NT2/D1 (cell line): Measurements from ENCODE around the gene MT1H.
A peak's percentile ranks its signal among the peaks of the same experiment; 100 is the strongest.
"Not testable (repeated sequence)": the region's sequence is repeated elsewhere in the genome, so short reads cannot be mapped to it uniquely, and the experiment has no call there.

Source experiments
- DNase-seq: peaks from one replicate; pipeline ENCODE4 v3.0.0-alpha.2; 2011; ENCODE audit warnings: low read depth, low spot score
- H3K27me3 ChIP-seq: 2 replicates; pipeline ENCODE4 v1.6.0; 2011; ENCODE audit warnings: mild to moderate bottlenecking; ENCODE audit not compliant: insufficient read length, insufficient read depth
- H3K36me3 ChIP-seq: 2 replicates; pipeline ENCODE4 v1.6.1; 2011; ENCODE audit warnings: mild to moderate bottlenecking, low read length, mixed read lengths; ENCODE audit not compliant: insufficient read depth, insufficient read length
- H3K4me1 ChIP-seq: 2 replicates; pipeline ENCODE4 v1.5.1; 2011; ENCODE audit not compliant: insufficient read depth, insufficient read length
- H3K4me3 ChIP-seq: 2 replicates; pipeline ENCODE4 v1.5.1; 2011; ENCODE audit warnings: low read depth; ENCODE audit not compliant: insufficient read length
- H3K9ac ChIP-seq: 2 replicates; pipeline ENCODE4 v1.6.0; 2011; ENCODE audit warnings: low read depth; ENCODE audit not compliant: insufficient read length
- H3K9me3 ChIP-seq: 2 replicates; pipeline ENCODE4 v1.5.1; 2011; ENCODE audit warnings: mild to moderate bottlenecking, low read length; ENCODE audit not compliant: insufficient read depth
- SUZ12 ChIP-seq: IDR thresholded peaks from 2 replicates; pipeline ENCODE4 v1.6.1; 2011; ENCODE audit not compliant: insufficient read length, insufficient read depth; ENCODE audit errors: extremely low read depth
- YY1 ChIP-seq: IDR thresholded peaks from 2 replicates; pipeline ENCODE4 v1.6.1; 2011; ENCODE audit not compliant: insufficient read length, insufficient read depth
- ZNF274 ChIP-seq: IDR thresholded peaks from 2 replicates; pipeline ENCODE4 v1.6.1; 2011; ENCODE audit warnings: mild to moderate bottlenecking, low read depth, low read length

The MT1H gene

DNA sequence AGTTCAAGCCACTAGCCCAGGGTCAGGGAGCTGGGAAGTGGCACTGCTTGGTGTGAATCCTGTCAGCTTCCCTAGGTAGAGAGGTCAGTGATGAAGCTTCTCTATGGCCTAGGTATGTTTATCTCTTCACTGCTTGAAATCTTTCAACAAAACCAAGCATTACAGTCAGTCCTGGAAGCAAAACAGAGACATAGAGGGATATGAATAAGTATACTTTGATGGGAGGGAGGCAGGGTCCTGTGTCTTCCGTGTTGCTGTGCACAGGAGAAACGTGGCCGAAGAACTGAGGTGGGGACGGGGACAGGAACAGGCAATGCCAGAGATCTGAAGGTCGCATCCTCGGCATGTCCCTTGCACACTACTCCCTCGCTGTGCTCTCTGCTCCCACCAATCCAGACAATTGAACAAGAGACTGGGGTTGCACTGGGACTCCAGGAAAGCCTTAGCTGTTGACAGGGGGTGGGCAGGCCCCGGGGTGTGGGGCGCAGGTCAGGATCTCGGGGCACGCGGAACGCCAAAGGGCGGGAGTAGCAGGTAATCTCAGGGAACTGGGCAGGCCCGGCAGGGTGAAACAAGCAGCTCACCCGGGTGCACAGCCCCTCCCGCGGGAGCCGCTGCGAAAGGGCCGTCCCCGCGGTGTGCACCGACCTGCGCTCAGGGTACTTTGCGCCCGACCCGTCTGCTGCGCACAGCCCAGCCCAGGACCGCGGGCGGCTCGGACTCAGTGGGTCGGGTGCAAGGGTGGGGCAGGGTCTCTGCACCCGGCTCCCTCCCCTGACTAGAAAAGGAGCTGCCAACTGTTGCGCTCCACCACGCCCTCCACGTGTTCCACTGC lies at the start of gene MT1H:
MT1H (plus strand) TSS at position 810 of the 835 bp plus-strand sequence. CDS start 71 bp downstream, outside the sequence.
- no peak for DNase-seq
- Histone ChIP-seq H3K4me3 (no peak within 1 kb of the TSS), H3K9me3 (no peaks in the 10 kb centered on the region), H3K27me3 (peaks cover 7% of the 10 kb centered on the region), H3K9ac (no peak within 1 kb of the TSS), H3K4me1 (no peaks in the 10 kb centered on the region), H3K36me3 (no peaks in the 10 kb centered on the region)
- TF ChIP-seq SUZ12 (no peak), YY1 (no peak), ZNF274 (no peak)

DNA sequence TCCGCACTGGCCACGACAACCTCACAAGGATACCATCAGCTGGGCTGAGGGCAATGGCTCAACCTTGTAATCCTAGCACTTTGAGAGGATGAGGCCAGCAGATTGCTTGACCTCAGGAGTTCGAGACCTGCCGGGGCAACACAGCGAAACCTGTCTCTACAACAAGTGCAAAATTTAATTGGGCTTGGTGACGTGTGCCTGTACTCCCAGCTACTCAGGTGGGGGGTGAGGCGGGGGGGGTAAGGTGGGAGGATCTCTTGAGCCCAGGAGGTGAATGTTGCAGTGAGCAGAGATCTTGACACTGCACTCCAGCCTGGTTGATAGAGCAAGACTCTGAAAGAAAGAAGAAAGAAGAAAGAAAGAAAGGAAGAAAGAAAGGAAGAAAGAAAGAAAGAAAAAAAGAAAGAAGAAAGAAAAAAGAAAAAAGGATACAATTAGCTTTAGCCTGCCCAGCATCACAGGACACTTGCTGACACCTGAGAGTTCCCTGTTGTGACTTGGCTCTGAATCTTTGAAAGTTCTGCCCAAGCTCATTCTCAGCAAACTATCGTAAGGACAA lies 49.2 kb upstream of the MT1H start:
- peaks cover 40% of the 10 kb centered on the region for H3K27me3 ChIP-seq
- no peaks in the 10 kb centered on the region for H3K36me3 ChIP-seq
- H3K4me3 ChIP-seq: no peak overlapping the region
- no peaks in the 10 kb centered on the region for H3K9me3 ChIP-seq
- peaks cover 9% of the 10 kb centered on the region for H3K4me1 ChIP-seq
- no peak for TF ChIP-seq YY1
- no peak for TF ChIP-seq SUZ12
- TF ChIP-seq ZNF274: no peak
- DNase-seq: no peak
- no peak overlapping the region for H3K9ac ChIP-seq

DNA sequence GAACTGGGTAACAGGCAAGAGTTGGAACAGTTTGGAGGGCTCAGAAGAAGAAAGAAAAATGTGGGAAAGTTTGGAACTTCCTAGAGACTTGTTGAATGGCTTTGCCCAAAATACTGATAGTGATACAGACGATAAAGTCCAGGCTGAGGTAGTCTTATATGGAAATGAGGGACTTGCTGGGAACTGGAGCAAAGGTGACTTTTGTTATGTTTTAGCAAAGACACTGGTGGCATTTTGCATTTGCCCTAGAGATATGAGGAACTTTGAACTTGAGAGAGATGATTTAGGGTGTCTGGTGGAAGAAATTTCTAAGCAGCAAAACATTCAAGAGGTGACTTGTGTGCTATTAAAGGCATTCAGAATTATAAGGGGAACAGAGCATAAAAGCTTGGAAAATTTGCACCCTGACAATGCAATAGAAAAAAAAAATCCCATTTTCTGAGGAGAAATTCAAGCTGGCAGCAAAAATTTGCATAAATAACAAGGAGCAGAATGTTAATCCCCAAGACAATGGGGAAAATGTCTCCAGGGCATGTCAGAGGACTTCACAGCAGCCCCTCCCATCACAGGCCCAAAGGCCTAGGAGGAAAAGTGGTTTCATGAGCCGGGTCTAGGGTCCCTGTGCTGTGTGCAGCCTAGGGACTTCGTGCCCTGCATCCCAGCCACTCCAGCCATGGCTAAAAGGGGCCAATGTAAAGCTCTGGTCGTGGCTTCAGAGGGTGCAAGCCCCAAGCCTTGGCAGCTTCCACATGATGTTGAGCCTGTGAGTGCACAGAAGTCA lies 47.8 kb upstream of the MT1H start:
- Histone ChIP-seq H3K27me3 (peaks cover 41% of the 10 kb centered on the region), H3K4me1 (peaks cover 12% of the 10 kb centered on the region), H3K36me3 (peaks cover 10% of the 10 kb centered on the region)
- H3K4me3 ChIP-seq, H3K9ac ChIP-seq, H3K9me3 ChIP-seq, DNase-seq: not testable (repeated sequence)

DNA sequence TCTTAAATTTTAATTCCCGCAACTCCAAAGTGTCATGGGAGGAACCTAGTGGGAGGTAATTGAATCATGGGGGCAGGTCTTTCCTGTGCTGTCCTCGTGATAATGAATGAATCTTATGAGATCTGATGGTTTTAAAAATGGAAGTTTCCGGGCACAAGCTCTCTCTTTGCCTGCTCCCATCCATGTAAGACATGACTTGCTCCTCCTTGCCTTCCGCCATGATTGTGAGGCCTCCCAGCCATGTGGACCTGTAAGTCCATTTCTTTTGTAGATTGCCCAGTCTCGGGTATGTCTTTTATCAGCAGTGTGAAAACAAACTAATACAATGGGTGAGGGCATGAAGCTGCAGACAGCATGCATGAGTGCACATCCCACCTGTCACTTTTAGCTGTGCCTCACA lies 46.4 kb upstream of the MT1H start:
- not testable (repeated sequence) for DNase-seq, H3K9ac ChIP-seq, H3K4me1 ChIP-seq, H3K9me3 ChIP-seq, H3K4me3 ChIP-seq
- H3K27me3 ChIP-seq: peaks cover 28% of the 10 kb centered on the region
- H3K36me3 ChIP-seq: peaks cover 10% of the 10 kb centered on the region

DNA sequence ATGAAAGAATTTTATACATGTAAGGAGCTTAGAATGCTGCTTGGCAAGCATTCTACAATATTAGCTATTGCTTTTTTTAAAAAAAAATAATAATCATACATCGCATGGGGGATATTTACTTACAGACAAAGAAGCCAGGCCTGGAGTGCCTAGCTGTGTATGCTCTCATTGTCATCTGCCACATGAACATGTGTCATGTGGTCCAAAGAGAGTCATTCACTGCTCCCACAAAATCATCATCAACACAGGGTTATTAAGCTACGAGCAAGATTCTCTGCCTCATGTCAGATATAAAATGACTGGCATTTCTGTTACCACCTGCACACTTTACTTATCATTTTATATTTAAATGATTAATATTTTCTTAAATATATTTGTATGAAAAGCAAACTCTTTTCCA lies 46.0 kb upstream of the MT1H start:
- no peaks in the 10 kb centered on the region for H3K9me3 ChIP-seq
- no peak overlapping the region for H3K9ac ChIP-seq
- peaks cover 24% of the 10 kb centered on the region for H3K27me3 ChIP-seq
- peaks cover 10% of the 10 kb centered on the region for H3K36me3 ChIP-seq
- TF ChIP-seq ZNF274 (no peak), YY1 (no peak), SUZ12 (no peak)
- no peak overlapping the region for H3K4me3 ChIP-seq
- peaks cover 8% of the 10 kb centered on the region for H3K4me1 ChIP-seq
- DNase-seq: no peak

DNA sequence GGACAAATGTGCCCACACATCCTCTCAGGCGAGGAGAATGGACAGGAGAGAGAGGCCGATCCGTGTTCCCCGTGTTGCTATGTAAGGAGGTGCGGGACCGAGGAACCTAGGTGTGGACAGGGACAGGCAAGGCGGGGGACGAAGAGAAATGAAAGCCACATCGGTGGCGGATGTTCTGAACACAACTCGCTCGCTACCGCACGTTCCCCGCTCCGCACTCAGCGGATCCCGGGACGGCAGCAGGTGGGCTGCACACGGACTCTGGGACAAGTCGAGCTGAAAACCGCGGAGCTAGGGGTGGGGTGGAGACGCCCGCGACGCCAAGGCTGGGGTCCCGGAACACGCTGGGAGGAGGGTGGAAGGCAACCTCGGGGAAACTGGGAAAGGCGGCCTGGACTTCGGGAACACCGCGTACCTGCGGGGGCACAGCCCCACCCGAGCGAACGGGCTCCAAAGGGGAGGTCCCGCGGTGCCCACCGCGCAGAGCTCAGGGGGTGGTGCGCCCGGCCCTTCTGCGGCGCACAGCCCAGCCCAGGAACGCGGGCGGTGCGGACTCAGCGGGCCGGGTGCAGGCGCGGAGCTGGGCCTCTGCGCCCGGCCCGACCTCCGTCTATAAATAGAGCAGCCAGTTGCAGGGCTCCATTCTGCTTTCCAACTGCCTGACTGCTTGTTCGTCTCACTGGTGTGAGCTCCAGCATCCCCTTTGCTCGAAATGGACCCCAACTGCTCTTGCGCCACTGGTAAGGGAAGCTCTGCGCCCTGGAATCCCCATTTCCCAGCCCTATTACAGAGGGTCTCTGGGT lies 44.3 kb upstream of the MT1H start, which contains the start of gene MT1E:
MT1E (plus strand) TSS at position 642 of the 803 bp plus-strand sequence; CDS start at position 713, 71 bp downstream.
- DNase-seq: no peak
- peak within 1 kb of the TSS; percentile 90 for H3K9ac ChIP-seq
- TF ChIP-seq YY1: no peak
- no peak for TF ChIP-seq SUZ12
- H3K36me3 ChIP-seq: peaks cover 10% of the 10 kb centered on the region
- H3K27me3 ChIP-seq: peaks cover 31% of the 10 kb centered on the region
- peaks cover 8% of the 10 kb centered on the region for H3K4me1 ChIP-seq
- H3K9me3 ChIP-seq: no peaks in the 10 kb centered on the region
- H3K4me3 ChIP-seq: peak within 1 kb of the TSS; percentile 67
